Smooth muscle cell of the brain vasculature (primary cell): Measurements from ENCODE around the gene ZNF577.

Experiments used
- DNase-seq: peaks from one replicate; pipeline ENCODE4 v3.0.0-alpha.2; 2012; ENCODE audit warnings: low read depth, low spot score

The ZNF577 gene

GRCh38 chr19:51873097-51873496, 14.7 kb downstream of the ZNF577 start:
- DNase-seq: no peak

GRCh38 chr19:51861870-51862622, 25.7 kb downstream of the ZNF577 start:
- DNase-seq: no peak

- no peak for DNase-seq
Observed at GRCh38 chr19:51837145-51837544, 50.6 kb downstream of the ZNF577 start.

DNA sequence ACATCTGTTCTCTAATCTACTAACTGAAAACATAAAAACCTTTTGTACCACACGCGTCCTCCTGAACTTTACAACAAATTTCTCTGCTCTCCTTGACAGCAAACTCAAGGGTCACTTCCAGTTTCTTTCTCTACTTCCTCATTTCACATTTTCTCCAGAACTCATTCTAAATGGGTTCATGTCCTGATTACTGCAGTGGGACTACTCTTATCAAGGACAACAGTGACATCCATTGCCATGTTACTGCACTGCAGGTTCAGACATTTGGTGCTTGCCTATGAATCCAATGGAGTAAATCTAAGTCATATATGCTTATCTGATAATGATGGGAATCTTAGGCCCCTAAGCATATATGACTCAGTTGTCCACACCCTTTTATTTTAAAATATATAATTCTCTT, 57.5 kb downstream of the ZNF577 start:
- no peak for DNase-seq

DNA sequence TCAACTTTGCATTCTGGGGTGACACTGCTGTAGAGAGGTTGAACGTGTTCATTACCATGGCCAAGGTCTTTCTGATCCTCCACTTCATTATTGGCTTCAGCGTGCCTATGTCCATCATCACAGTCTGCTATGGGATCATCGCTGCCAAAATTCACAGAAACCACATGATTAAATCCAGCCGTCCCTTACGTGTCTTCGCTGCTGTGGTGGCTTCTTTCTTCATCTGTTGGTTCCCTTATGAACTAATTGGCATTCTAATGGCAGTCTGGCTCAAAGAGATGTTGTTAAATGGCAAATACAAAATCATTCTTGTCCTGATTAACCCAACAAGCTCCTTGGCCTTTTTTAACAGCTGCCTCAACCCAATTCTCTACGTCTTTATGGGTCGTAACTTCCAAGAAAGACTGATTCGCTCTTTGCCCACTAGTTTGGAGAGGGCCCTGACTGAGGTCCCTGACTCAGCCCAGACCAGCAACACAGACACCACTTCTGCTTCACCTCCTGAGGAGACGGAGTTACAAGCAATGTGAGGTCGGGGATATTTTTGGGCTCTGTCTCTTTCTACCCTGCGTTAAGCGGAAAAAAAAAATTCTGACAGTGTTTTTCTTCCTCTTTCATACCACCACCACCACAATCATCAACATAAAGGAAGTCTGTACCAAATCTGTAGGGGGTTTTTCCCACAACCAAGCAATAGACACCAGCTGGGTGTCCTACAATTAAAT, 63.3 kb downstream of the ZNF577 start:
- no peak for DNase-seq

DNA sequence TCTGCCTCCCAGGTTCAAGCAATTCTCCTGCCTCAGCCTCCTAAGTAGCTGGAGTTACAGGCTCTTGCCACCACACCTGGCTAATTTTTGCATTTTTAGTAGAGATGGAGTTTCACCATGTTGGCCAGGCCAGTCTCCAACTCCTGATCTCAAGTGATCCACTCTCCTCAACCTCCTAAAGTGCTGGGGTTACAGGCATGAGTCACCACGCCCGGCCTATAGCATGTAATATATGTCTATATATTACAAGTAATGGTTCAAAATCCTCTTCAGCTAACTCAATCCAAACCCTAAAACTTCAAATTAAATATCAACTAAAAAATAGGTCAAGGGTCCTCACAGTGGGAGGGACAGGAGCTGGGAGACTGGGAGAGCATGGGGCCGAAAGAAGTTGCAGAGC, 64.8 kb downstream of the ZNF577 start:
- DNase-seq: no peak

DNA sequence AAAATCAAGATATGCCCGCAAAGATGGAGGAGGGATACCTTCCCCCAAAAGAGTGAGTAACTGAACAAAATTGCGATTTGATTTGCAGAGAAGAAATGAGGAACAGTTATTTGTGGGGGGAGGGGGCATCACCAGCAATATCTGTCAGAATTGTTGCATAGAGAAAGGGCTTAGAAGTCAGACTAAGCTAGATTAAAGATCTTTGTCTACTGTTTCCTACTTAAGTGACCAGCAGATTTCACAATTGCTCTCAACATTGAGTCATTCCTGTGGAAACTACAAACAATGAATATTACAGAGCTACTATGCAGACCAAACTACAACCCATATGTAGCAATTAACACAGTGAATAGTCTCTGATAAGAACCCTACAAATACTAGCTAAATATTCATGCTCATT, 65.4 kb downstream of the ZNF577 start:
- no peak for DNase-seq

GRCh38 chr19:51821921-51822320, 65.8 kb downstream of the ZNF577 start:
- DNase-seq: no peak

- no peak for DNase-seq
Observed at GRCh38 chr19:51821456-51821855, 66.3 kb downstream of the ZNF577 start.
